A204.1 (cell line): ENCODE results near the gene PI16.

Source experiments
- FAIRE-seq: peaks from 2 replicates; lab custom pipeline; 2012; peaks lifted over from hg19 to GRCh38; lab: Jason Lieb, UNC

PI16 gene

GRCh38 chr6:36958775-36959554 lies 4.4 kb downstream of the PI16 start:
- no peak for FAIRE-seq

GRCh38 chr6:36959555-36960250 lies 5.2 kb downstream of the PI16 start:
- FAIRE-seq: no peak

- no peak for FAIRE-seq
Observed at GRCh38 chr6:36961441-36962435, 7.2 kb downstream of the PI16 start.

- no peak for FAIRE-seq
Observed at GRCh38 chr6:36962874-36963273, 8.3 kb downstream of the PI16 start.

- no peak for FAIRE-seq
Observed at GRCh38 chr6:36963451-36964290, 9.1 kb downstream of the PI16 start.

- FAIRE-seq: no peak
Observed at GRCh38 chr6:36964349-36964748, 9.8 kb downstream of the PI16 start.

GRCh38 chr6:36964908-36965307 lies 10.4 kb downstream of the PI16 start:
- no peak for FAIRE-seq

- FAIRE-seq: no peak
Observed at GRCh38 chr6:36967301-36967700, 12.8 kb downstream of the PI16 start.

- FAIRE-seq: no peak
Observed at GRCh38 chr6:36967757-36968156, 13.2 kb downstream of the PI16 start.

GRCh38 chr6:36968266-36968977 lies 13.9 kb downstream of the PI16 start:
- FAIRE-seq: no peak

GRCh38 chr6:36969240-36969691 lies 14.7 kb downstream of the PI16 start:
- no peak for FAIRE-seq

GRCh38 chr6:36969988-36970891 lies 15.7 kb downstream of the PI16 start:
- no peak for FAIRE-seq

GRCh38 chr6:36970892-36971842 lies 16.6 kb downstream of the PI16 start:
- no peak for FAIRE-seq

- no peak for FAIRE-seq
Observed at GRCh38 chr6:36971921-36972673, 17.6 kb downstream of the PI16 start.

GRCh38 chr6:36973190-36973589 lies 18.7 kb downstream of the PI16 start:
- FAIRE-seq: no peak

GRCh38 chr6:36973647-36974046 lies 19.1 kb downstream of the PI16 start:
- FAIRE-seq: no peak

- no peak for FAIRE-seq
Observed at GRCh38 chr6:36975231-36976006, 20.9 kb downstream of the PI16 start.
